K562 treated with DMSO at 1 percent for 12 hours (cell line): ENCODE results near the gene SCP2D1. TPM values are rescaled to one million over a fixed set of nuclear protein-coding genes. Genes with fewer than 3 reads are reported as not detected.

Source experiments
- total RNA-seq: library from RNA; unstranded; fragments of 300-600 nt; gene quantifications from 2 replicates; pipeline ENCODE4 v1.2.3, GENCODE V29; 2022; ENCODE audit not compliant: insufficient read depth

SCP2D1 gene
- not detected in 2 replicates for total RNA-seq

DNA sequence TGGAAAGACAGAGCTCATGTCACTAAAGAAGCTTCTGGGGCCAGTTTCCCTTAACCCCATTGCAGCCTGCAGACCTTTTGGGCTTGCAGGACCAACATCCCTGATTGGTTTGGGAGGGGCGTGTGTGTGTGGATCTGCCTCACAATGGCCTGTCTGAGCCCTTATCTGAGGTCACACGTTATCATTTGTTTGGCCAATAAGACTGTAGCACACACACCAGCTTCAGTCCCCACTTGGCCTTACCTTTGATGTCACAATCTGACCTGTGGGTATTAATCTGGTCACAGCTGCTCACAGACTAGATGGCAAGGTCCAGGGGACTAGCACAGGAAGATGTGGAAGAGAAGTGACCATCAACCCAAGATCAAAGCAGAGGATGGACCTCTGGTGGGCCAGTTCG, at the start of gene SCP2D1:
Gene SCP2D1, plus strand, starts transcription at position 301 of the 400 bp plus-strand sequence. Its CDS starts 33 bp downstream, at position 334.

Other genes with a start within 250 kb of the SCP2D1 start
- 85.8 and 121 TPM in 2 replicates for gene SMIM26, start 246.4 kb upstream of the SCP2D1 start, total RNA-seq
- 54.0 and 59.9 TPM in 2 replicates for gene DTD1, start 225.7 kb upstream of the SCP2D1 start, total RNA-seq